MCF 10A (cell line): ENCODE measurements around the gene ADORA1. TPM values are rescaled to one million over a fixed set of nuclear protein-coding genes. Genes with fewer than 3 reads are reported as not detected.

ENCODE experiments used
- BruUV-seq: library from RNA; stranded (reverse); fragments of 400-500 nt; replicated peaks from 2 replicates; lab custom pipeline; 2021; lab: Mats Ljungman, UMichigan
- CTCF ChIA-PET: fragments of 300-600 bp; sonication (Branson Sonifier 250); formaldehyde crosslinking; extraction: SDS; loops from one replicate; lab custom pipeline; 2021; ENCODE audit warnings: antibody characterized with exemption, inconsistent platforms; lab: Yijun Ruan, JAX
- POLR2A ChIA-PET: fragments of 300-600, 350-650 bp; sonication (Branson Sonifier 250); formaldehyde crosslinking; extraction: SDS; loops from one replicate; lab custom pipeline; 2020; ENCODE audit warnings: antibody characterized with exemption, inconsistent platforms; lab: Yijun Ruan, JAX
- DNase-seq: peaks from one replicate; pipeline ENCODE4 v3.0.0-alpha.2; 2018; ENCODE audit not compliant: unreplicated experiment
- H3K27ac Mint-ChIP-seq: one replicate; pipeline ENCODE4 v1.8.0; 2022; ENCODE audit warnings: mild to moderate bottlenecking, low read depth, mixed read lengths; ENCODE audit not compliant: unreplicated experiment
- H3K27me3 Mint-ChIP-seq: one replicate; pipeline ENCODE4 v1.8.0; 2022; ENCODE audit warnings: mixed read lengths; ENCODE audit not compliant: insufficient read depth, unreplicated experiment
- H3K36me3 Mint-ChIP-seq: one replicate; pipeline ENCODE4 v1.8.0; 2022; ENCODE audit warnings: mild to moderate bottlenecking, moderate library complexity, mixed read lengths; ENCODE audit not compliant: insufficient read depth, unreplicated experiment
- H3K4me1 Mint-ChIP-seq: one replicate; pipeline ENCODE4 v1.8.0; 2022; ENCODE audit warnings: mixed read lengths; ENCODE audit not compliant: insufficient read depth, unreplicated experiment
- H3K4me3 Mint-ChIP-seq: one replicate; pipeline ENCODE4 v1.8.0; 2022; ENCODE audit warnings: mild to moderate bottlenecking, moderate library complexity, mixed read lengths; ENCODE audit not compliant: unreplicated experiment
- H3K9me3 Mint-ChIP-seq: one replicate; pipeline ENCODE4 v1.8.0; 2022; ENCODE audit warnings: mixed read lengths; ENCODE audit not compliant: unreplicated experiment
- intact Hi-C: fragments of 100-400 bp; cut with micrococcal nuclease; formaldehyde crosslinking; loops from 2 replicates; pipeline ENCODE4 v1.14.1; 2022
- total RNA-seq: library from RNA; stranded (reverse); gene quantifications from 2 replicates; pipeline ENCODE4 v1.2.3, GENCODE V29; 2022
- TF ChIP-seq, protein P1 (sequence below): fragments of 200-600 bp; IDR thresholded peaks from one replicate; pipeline ENCODE4 v1.8.0; 2022; ENCODE audit warnings: antibody characterized with exemption, mild to moderate bottlenecking; ENCODE audit not compliant: unreplicated experiment

Gene ADORA1
- total RNA-seq, 1 experiment from 2014 or later, result 0.26 TPM

DNA sequence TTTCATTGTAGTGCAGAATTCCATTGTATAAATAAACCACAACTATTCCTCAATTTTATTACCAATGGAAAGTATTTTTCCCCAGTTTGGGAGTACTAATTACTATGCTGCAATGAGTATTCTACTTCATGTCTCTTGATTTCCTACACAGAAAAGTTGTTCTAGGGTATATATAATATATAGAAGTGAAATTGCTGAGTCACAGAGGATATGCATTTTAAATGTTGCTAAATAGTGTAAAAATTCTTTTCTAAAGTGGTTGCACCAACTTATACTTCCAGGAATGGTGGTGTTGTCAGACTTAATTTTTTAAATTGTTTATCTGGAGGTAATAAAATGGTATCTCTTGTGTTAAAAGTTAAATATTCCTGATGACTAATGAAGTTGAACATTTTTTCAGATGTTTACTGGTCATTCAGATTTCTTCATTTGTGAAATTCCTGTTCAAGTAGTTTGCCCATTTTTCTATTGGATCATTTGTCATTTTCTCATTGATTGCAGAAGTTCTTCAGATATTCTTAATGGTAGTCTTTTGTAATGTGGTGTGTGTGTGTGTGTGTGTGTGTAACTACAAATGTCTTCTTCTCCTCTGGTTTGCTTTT is 22.6 kb upstream of the ADORA1 start:
- Mint-ChIP-seq H3K27ac (no peak overlapping the region), H3K4me3 (no peak overlapping the region), H3K27me3 (peaks cover 50% of the 10 kb centered on the region), H3K36me3 (no peaks in the 10 kb centered on the region), H3K4me1 (no peaks in the 10 kb centered on the region), H3K9me3 (peaks cover 13% of the 10 kb centered on the region)
- TF ChIP-seq, protein P1, sequence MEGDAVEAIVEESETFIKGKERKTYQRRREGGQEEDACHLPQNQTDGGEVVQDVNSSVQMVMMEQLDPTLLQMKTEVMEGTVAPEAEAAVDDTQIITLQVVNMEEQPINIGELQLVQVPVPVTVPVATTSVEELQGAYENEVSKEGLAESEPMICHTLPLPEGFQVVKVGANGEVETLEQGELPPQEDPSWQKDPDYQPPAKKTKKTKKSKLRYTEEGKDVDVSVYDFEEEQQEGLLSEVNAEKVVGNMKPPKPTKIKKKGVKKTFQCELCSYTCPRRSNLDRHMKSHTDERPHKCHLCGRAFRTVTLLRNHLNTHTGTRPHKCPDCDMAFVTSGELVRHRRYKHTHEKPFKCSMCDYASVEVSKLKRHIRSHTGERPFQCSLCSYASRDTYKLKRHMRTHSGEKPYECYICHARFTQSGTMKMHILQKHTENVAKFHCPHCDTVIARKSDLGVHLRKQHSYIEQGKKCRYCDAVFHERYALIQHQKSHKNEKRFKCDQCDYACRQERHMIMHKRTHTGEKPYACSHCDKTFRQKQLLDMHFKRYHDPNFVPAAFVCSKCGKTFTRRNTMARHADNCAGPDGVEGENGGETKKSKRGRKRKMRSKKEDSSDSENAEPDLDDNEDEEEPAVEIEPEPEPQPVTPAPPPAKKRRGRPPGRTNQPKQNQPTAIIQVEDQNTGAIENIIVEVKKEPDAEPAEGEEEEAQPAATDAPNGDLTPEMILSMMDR, result no peak
- no TSS peak for BruUV-seq
- ChIA-PET POLR2A (no interaction called here), CTCF (interaction anchor here (1.5 kb wide), 1 partner anchor 13 kb away, joined by 5 read pairs; no protein-coding TSS in a partner anchor)
- intact Hi-C loops, result no loop called here
- DNase-seq, result no peak

DNA sequence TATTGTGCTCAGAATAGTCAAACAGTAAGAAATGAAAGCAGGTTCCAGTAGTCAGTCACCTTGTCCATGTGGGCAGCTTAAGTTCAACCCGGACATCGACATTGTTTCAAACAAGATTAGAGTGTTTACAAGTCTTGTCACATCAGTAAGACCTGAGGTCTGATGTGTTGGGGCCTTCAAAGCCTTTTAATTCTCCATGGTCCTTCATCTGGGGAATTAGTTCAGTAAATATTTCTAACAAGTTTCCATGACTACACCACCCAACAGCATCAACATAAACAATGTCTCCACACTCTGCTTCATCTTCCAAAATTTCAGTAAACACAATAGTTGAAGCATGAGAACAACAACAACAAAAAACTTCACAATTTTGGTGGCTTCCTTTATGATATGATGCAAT is 15.1 kb upstream of the ADORA1 start:
- no TSS peak for BruUV-seq
- Mint-ChIP-seq H3K27ac (no peak overlapping the region), H3K9me3 (no peaks in the 10 kb centered on the region), H3K36me3 (no peaks in the 10 kb centered on the region), H3K4me1 (peaks cover 5% of the 10 kb centered on the region), H3K4me3 (no peak overlapping the region), H3K27me3 (peaks cover 33% of the 10 kb centered on the region)
- ChIA-PET CTCF (interaction anchor here (0.6 to 10.2 kb wide), 8 partner anchors 34 to 125 kb away, joined by 3 to 185 read pairs (median 4); no protein-coding TSS in a partner anchor), POLR2A (interaction anchor here (0.6 kb wide), 1 partner anchor 14 kb away, joined by 3 read pairs; no protein-coding TSS in a partner anchor)
- TF ChIP-seq, protein P1, result no peak
- intact Hi-C loops, result no loop called here
- no peak for DNase-seq

DNA sequence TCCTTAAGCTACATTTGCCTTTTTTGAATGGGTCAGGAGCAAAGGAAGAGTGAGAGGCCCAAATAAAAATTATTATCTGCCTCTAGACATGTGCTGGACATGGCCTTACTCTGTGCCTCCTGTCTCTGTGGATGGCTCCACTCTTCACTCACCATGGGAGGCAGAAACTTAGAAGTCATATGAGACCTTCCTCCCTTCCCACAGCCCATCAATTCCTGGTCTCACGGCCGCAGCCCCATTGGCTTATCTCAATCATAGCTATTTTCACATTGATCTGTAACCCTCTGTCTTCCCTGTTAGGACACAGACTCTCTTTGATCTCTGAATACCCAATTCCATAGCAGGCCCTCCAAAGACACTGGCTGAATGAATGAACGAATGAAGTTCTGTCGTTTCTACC is 14.2 kb upstream of the ADORA1 start:
- no peak overlapping the region for H3K27ac Mint-ChIP-seq
- TF ChIP-seq, protein P1, result no peak
- POLR2A ChIA-PET, result interaction anchor here (1.5 kb wide), 1 partner anchor 18 kb away, joined by 3 read pairs; no protein-coding TSS in a partner anchor
- CTCF ChIA-PET, result interaction anchor here (0.5 to 10.2 kb wide), 13 partner anchors 34 to 1641 kb away, joined by 3 to 185 read pairs (median 4); no protein-coding TSS in a partner anchor
- H3K9me3 Mint-ChIP-seq, result no peaks in the 10 kb centered on the region
- H3K27me3 Mint-ChIP-seq, result peaks cover 24% of the 10 kb centered on the region
- intact Hi-C loops, result no loop called here
- H3K4me1 Mint-ChIP-seq, result peaks cover 10% of the 10 kb centered on the region
- no peak overlapping the region for H3K4me3 Mint-ChIP-seq
- no peak for DNase-seq
- BruUV-seq, result no TSS peak
- no peaks in the 10 kb centered on the region for H3K36me3 Mint-ChIP-seq

DNA sequence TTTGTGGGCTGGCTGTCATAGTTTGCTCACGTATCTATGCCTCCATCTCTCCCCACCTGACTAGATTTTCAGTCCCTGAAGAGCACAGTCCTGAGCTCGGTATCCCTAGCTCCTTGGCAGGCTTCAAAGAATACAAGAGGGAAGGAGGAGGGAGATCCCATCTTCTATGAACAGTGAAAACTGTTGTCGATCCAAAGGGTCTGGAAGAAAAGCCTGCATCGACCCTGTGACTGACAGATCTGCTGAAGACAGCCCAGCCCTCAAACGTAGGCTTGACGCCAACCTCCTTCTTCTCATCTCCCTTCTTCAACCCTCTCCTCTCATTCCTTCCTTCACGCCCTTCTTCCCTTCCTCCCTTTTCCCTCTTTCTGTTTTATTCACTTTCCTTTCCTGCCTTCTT is 13.3 kb upstream of the ADORA1 start:
- BruUV-seq, result no TSS peak
- no peak overlapping the region for H3K4me3 Mint-ChIP-seq
- DNase-seq, result no peak
- CTCF ChIA-PET, result interaction anchor here (0.9 to 10.2 kb wide), 6 partner anchors 12 to 155 kb away, joined by 3 to 185 read pairs (median 6); no protein-coding TSS in a partner anchor
- H3K27me3 Mint-ChIP-seq, result peaks cover 22% of the 10 kb centered on the region
- no peaks in the 10 kb centered on the region for H3K36me3 Mint-ChIP-seq
- POLR2A ChIA-PET, result interaction anchor here (1.5 kb wide), 1 partner anchor 17 kb away, joined by 3 read pairs; no protein-coding TSS in a partner anchor
- no peak overlapping the region for H3K27ac Mint-ChIP-seq
- TF ChIP-seq, protein P1, result no peak
- intact Hi-C loops, result no loop called here
- peaks cover 10% of the 10 kb centered on the region for H3K4me1 Mint-ChIP-seq
- no peaks in the 10 kb centered on the region for H3K9me3 Mint-ChIP-seq
